Neural progenitor cell (in vitro differentiated cells): ENCODE measurements around the gene DCDC2.

ENCODE experiments used
- CTCF ChIP-seq: fragments of 200-600 bp; sonication (generic); IDR thresholded peaks from 2 replicates; pipeline ENCODE4 v1.5.1; 2017; ENCODE audit warnings: antibody characterized with exemption, mild to moderate bottlenecking
- EZH2 ChIP-seq: fragments of 200-600 bp; sonication (generic); IDR thresholded peaks from 2 replicates; pipeline ENCODE4 v1.6.1; 2017; ENCODE audit warnings: antibody characterized with exemption, mild to moderate bottlenecking, moderate library complexity

DNA sequence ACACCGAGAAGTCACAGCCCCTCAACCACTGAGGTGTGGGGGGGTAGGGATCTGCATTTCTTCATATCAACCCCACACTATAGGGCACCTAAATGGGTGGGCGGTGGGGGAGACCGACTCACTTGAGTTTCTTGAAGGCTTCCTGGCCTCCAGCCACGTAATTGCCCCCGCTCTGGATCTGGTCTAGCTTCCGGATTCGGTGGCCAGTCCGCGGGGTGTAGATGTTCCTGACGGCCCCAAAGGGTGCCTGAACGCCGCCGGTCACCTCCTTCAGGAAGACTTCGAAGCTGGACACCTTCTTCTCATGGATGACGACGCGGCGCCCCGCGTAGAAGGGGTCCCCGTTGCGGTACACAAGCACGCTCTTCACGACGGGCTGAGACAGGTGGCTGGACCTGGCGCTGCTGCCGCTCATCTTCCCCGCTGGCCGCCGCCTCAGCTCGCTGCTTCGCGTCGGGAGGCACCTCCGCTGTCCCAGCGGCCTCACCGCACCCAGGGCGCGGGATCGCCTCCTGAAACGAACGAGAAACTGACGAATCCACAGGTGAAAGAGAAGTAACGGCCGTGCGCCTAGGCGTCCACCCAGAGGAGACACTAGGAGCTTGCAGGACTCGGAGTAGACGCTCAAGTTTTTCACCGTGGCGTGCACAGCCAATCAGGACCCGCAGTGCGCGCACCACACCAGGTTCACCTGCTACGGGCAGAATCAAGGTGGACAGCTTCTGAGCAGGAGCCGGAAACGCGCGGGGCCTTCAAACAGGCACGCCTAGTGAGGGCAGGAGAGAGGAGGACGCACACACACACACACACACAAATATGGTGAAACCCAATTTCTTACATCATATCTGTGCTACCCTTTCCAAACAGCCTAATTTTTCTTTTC is at the start of gene DCDC2:
- TF ChIP-seq EZH2 (no peak), CTCF (no peak)
